Renal pelvis (tissue), 12 donors: ENCODE data around the gene CCNG2. TPM values are rescaled to one million over a fixed set of nuclear protein-coding genes. Genes with fewer than 3 reads are reported as not detected.
"Not testable (repeated sequence)": the region's sequence is repeated elsewhere in the genome, so short reads cannot be mapped to it uniquely, and the experiment has no call there.

Source experiments
- DNase-seq: peaks from one replicate; pipeline ENCODE4 v3.0.0-alpha.2; 2013
- long read RNA-seq, 16 experiments: transcript quantifications; one replicate each; lab custom pipeline, GENCODE V29; 2026
- polyA plus RNA-seq, 3 donors: library from polyadenylated mRNA; unstranded; fragments of 120-200 nt; gene quantifications; one replicate each; pipeline ENCODE4 v1.2.1, GENCODE V29; 2013; ENCODE audit not compliant: insufficient read length in 3 of 3

The CCNG2 gene, protein sequence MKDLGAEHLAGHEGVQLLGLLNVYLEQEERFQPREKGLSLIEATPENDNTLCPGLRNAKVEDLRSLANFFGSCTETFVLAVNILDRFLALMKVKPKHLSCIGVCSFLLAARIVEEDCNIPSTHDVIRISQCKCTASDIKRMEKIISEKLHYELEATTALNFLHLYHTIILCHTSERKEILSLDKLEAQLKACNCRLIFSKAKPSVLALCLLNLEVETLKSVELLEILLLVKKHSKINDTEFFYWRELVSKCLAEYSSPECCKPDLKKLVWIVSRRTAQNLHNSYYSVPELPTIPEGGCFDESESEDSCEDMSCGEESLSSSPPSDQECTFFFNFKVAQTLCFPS
- polyA plus RNA-seq = 100 to 1,000 TPM; 120 to 155 (median 144) TPM
- long read RNA-seq, donor 1, full-length matches to known transcripts = 17 of 17 reads
- long read RNA-seq, donor 1, partial matches to known transcripts = 0 of 17 reads
- long read RNA-seq, donor 1, other reads (novel, unspliced or antisense) = 0 of 17 reads
- long read RNA-seq, donor 2, full-length matches to known transcripts = 32 of 32 reads
- long read RNA-seq, donor 2, partial matches to known transcripts = 0 of 32 reads
- long read RNA-seq, donor 2, other reads (novel, unspliced or antisense) = 0 of 32 reads
- long read RNA-seq, donor 3, full-length matches to known transcripts = 16 of 137 reads
- long read RNA-seq, donor 3, partial matches to known transcripts = 116 of 137 reads
- long read RNA-seq, donor 3, other reads (novel, unspliced or antisense) = 5 of 137 reads
- long read RNA-seq, donor 4, full-length matches to known transcripts = 19 of 19 reads
- long read RNA-seq, donor 4, partial matches to known transcripts = 0 of 19 reads
- long read RNA-seq, donor 4, other reads (novel, unspliced or antisense) = 0 of 19 reads
- long read RNA-seq, donor 5, full-length matches to known transcripts = 12 of 17 reads
- long read RNA-seq, donor 5, partial matches to known transcripts = 5 of 17 reads
- long read RNA-seq, donor 5, other reads (novel, unspliced or antisense) = 0 of 17 reads
- long read RNA-seq, donor 6, full-length matches to known transcripts = 27 of 49 reads
- long read RNA-seq, donor 6, partial matches to known transcripts = 12 of 49 reads
- long read RNA-seq, donor 6, other reads (novel, unspliced or antisense) = 10 of 49 reads
- long read RNA-seq, donor 7, full-length matches to known transcripts = 33 of 40 reads
- long read RNA-seq, donor 7, partial matches to known transcripts = 7 of 40 reads
- long read RNA-seq, donor 7, other reads (novel, unspliced or antisense) = 0 of 40 reads
- long read RNA-seq, donor 8, full-length matches to known transcripts = 14 of 14 reads
- long read RNA-seq, donor 8, partial matches to known transcripts = 0 of 14 reads
- long read RNA-seq, donor 8, other reads (novel, unspliced or antisense) = 0 of 14 reads
- long read RNA-seq, donor 9, full-length matches to known transcripts = 29 of 187 reads
- long read RNA-seq, donor 9, partial matches to known transcripts = 158 of 187 reads
- long read RNA-seq, donor 9, other reads (novel, unspliced or antisense) = 0 of 187 reads
- long read RNA-seq, donor 10, full-length matches to known transcripts = 20 of 50 reads
- long read RNA-seq, donor 10, partial matches to known transcripts = 22 of 50 reads
- long read RNA-seq, donor 10, other reads (novel, unspliced or antisense) = 8 of 50 reads
- long read RNA-seq, donor 11, full-length matches to known transcripts = 13 of 20 reads
- long read RNA-seq, donor 11, partial matches to known transcripts = 7 of 20 reads
- long read RNA-seq, donor 11, other reads (novel, unspliced or antisense) = 0 of 20 reads
- long read RNA-seq, donor 12, full-length matches to known transcripts = 28 of 297 reads
- long read RNA-seq, donor 12, partial matches to known transcripts = 269 of 297 reads
- long read RNA-seq, donor 12, other reads (novel, unspliced or antisense) = 0 of 297 reads
- long read RNA-seq, donor 13, full-length matches to known transcripts = 9 of 85 reads
- long read RNA-seq, donor 13, partial matches to known transcripts = 76 of 85 reads
- long read RNA-seq, donor 13, other reads (novel, unspliced or antisense) = 0 of 85 reads
- long read RNA-seq, donor 14, full-length matches to known transcripts = 31 of 60 reads
- long read RNA-seq, donor 14, partial matches to known transcripts = 29 of 60 reads
- long read RNA-seq, donor 14, other reads (novel, unspliced or antisense) = 0 of 60 reads
- long read RNA-seq, donor 15, full-length matches to known transcripts = 36 of 52 reads
- long read RNA-seq, donor 15, partial matches to known transcripts = 5 of 52 reads
- long read RNA-seq, donor 15, other reads (novel, unspliced or antisense) = 11 of 52 reads
- long read RNA-seq, donor 16, full-length matches to known transcripts = 21 of 33 reads
- long read RNA-seq, donor 16, partial matches to known transcripts = 5 of 33 reads
- long read RNA-seq, donor 16, other reads (novel, unspliced or antisense) = 7 of 33 reads

DNA sequence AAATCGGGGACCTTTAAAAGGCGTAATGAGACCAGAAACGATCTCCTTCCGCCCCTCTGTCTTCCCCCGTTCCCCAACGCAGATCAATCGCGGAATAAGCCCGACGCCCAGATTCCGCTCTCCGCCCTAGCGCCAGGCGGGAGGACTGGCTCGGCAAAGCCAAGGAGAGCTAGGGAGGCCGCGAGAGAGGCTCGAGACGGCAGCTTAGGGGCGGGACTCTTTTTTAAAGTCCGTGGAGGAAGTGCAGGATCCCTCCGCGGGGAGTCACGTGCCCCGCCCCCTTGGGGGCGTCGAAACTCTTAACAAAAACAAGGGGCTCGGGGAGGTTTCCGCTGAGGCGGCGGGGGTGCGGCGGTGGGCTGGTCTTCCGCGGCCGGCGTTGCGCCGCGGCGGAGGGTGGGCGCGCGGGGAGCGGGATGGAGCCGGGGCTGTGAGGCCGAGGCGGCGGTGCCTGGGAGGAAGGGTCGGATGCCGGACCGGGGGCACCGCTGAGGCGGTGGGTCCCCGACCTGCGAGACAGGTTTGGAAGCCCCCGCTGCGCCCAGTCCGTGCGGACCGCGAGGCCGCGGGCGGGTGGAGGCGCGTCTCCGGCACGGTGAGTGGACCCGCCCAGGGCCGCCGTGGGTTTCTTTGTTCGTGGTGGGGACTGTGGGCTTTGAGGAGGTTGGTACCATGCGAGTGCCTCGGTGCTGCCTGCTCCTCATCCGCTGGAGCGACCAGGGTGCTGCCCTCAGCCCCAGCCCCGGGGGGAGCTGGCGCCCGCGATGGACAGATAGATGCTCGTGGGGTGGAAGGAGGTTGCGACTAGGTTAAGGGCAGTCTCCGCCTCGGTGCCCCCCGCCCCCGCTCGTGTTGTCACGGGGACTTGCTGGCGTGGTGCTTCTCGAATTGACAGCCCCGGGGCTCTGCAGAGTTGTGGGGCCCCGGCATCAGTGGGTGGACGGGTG is at the start of gene CCNG2:
Gene CCNG2, plus strand, starts transcription at position 296 of the 947 bp plus-strand sequence. CDS start 1,326 bp downstream, outside the sequence.
- peak; percentile 97 for DNase-seq

DNA sequence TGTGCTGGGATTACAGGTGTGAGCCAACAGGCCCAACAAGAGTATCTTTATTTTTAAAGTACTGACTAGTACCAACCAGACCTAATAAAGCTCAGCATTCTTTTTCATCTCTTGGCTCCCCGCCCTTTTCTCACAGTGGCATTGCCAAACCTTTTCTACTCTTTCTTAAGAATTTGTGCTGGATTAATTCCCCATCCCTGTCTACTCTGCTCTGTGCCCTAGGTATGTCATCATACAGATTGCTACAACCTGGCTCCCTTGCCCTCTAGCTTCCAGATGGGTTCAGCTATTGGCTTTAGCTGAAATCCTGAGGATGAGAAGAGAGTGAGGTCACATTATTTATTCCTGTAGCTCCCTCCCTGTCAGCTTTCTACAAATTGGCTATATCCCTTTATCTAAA is 46.3 kb upstream of the CCNG2 start:
- no peak for DNase-seq

DNA sequence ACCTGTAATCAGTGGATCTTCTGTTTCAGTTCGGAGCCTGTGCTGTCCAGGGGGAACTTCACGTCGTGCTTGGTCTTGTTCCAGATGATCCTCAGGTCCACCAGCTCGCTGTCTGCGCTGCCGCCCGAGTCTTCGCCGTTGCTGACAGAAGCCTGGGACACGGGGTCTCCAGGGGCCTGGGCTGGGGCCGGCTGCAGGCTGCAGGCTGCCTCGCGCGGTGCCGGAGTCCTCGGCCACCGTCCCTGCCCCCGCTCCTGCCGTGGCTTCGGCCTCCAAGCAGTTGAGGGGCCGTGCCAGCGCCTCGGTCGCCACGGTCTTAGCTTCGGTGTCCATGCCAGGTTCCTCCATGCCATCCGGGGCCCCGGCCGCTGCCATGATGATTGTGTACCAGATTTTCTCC is 43.9 kb upstream of the CCNG2 start:
- no peak for DNase-seq

DNA sequence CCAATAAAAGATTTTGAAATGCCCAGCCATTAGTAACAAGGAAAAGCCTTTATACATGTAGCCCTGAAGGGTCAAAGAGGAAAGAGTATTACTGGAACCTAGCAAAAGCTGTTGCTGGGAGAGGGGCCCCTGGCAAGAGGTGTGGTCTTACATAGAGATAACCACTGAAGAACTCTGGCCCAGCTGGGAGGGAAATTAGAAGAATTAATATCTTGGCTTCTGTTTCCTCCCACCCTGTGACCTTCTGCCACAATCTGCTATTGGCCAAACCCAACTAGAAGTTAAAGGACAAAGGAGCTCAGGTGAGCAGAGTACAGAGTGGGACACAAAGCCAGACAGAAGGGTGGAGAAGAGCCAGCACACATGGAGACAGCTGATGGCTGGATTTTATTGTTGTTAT is 39.3 kb upstream of the CCNG2 start:
- no peak for DNase-seq

DNA sequence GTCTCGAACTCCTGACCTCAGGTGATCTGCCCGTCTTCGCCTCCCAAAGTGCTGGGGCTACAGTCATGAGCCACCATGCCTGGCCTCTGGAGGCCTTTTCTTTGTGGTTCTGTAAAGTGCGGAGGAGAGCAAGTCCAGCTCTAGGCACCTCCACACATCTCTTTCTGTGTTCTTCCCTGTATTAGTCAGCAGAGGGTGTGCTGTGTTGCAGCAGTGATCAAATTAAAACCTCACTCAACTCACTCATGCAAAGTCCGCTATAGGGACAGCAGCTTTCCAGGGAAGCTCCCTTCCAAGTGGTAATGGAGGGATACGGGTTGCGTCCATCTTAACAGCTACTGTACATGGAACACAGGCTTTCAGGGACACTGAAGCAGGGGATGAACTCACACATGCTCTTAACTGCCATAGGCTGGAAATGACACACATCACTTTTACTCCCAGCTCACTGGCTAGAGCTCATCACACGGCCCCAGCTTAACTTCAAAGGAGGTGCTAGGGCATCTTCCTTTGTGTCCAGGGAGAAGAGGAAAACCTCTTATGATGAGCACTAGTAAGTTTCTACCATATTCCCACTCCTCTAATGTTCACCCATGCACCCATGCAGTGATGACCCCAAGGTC is 36.0 kb upstream of the CCNG2 start:
- no peak for DNase-seq

DNA sequence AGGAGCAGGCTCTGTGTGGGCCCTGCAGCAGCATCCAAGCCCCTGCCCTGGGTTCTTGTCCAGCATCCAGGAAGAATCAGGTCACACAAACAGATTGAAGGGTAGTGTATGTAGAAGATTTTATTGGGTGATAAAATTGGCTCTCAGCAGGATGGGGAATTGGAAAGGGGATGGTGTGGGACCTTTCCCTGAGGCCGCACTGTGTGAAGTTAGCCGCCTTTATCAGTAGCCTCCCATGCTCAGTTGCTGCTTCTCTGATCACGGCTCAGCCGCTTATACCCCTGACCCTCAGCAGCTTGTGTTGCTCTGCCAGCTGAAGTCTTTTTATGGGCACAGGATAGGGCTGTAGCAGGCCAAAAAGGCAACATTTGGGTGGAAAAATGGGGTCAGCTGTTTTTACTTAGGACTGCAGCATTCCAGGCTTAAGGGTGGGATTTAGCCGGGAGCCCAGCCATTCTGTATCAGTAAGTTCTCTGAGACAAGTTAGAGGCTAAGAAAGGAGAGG is 35.2 kb upstream of the CCNG2 start:
- DNase-seq = no peak

DNA sequence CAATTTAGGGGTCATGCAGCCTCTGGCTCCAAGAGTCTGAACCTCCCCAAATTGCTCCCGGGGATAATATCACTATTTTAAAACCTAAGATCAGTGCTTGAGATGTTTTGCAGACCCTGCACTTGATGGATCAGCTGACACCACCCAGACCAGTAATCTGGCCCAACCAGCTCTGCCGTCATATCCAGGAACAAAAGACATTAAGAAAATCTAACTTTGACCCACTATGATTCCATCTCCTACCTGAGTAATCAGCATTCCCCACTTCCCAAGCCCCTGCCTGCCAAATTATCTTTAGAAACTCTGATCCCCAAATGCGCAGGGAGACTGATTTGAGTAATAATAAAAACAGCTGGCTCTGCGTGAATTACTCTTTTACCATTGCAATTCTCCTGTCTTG is 34.4 kb upstream of the CCNG2 start:
- DNase-seq = no peak

- DNase-seq = no peak
These were observed 33.6 kb upstream of the CCNG2 start for GRCh38 chr4:77123411-77123810.

DNA sequence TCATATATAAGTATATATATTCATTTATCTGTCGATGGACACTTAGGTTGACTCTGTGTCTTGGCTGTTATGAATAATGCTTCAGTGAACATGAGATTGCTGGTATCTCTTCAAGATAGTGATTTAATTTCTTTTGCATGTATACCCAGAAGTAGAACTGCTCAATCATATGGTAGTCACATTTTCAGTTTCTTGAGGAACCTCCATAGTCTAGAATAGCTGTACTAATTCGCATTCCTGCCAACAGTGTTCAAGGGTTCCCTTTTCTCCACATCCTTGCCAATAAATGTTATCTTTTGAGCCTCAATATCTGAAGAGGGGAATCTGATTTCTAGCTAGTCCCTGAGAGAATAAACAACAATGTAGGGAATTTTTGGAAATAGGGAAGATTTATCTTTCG is 32.4 kb upstream of the CCNG2 start:
- no peak for DNase-seq

GRCh38 chr4:77125961-77126360 is 31.0 kb upstream of the CCNG2 start:
- DNase-seq = no peak

GRCh38 chr4:77126809-77127208 is 30.2 kb upstream of the CCNG2 start:
- DNase-seq = no peak

GRCh38 chr4:77127215-77127614 is 29.8 kb upstream of the CCNG2 start:
- DNase-seq = no peak

- no peak for DNase-seq
These were observed 29.0 kb upstream of the CCNG2 start for GRCh38 chr4:77127837-77128621.

DNA sequence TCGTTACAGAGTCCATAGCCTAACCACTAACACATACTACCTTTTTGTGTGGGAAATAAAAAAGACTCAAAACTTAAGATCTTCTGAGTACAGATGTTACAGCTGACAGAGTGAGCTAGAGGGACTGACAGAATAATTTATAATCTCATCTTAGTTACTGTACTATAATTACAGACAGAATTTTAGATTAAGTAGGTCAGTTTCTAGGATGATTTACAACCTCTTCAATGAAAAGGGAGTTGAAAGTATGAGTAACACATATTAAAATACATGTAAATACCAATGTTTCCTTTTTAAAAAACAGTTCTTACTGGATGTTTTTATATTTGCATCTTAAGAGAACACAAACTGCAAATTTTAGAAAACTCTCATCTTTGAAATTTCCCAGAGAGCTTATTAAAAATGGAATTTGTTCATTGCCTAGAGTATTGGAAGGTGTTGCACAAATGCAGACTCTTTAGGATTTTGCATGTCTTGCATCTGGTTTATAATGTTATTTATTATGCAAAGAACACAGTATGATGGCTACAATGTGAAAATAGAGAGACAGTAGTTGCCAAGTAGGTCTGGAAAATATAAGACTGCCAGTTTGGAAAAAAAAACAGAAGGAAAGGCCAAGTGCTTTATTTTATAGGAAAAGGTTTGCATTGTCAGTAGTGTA is 24.2 kb upstream of the CCNG2 start:
- DNase-seq = no peak

DNA sequence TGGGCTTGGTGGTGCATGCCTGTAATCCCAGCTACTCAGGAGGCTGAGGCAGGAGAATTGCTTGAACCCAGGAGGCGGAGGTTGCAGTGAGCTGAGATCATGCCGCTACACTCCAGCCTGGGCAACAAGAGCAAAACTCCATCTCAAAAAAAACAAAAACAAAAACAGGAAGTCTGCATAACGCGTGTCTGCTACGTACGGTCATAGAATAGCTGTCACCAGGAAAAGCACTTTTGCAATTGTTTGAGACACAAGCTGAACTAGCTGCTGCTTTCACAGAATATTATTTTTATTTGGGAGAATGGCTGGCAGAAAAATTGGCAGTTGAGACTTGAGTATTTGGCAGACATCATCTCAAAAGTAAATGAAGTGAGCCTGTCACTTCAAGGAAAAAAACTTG is 19.6 kb upstream of the CCNG2 start:
- not testable (repeated sequence) for DNase-seq
